HepG2 (cell line): ENCODE measurements around the gene PTH. TPM values are rescaled to one million over a fixed set of nuclear protein-coding genes. Genes with fewer than 3 reads are reported as not detected.

ENCODE experiments used
- ATAC-seq: fragments of 200-7000 bp; cut with Tn5 transposase; 3 replicates; pipeline ENCODE4 v1.9.1; 2020; ENCODE audit warnings: mild to moderate bottlenecking, moderate library complexity
- BruUV-seq: library from RNA; stranded (reverse); fragments of 400-500 nt; replicated peaks from 2 replicates; lab custom pipeline; 2021; lab: Mats Ljungman, UMichigan
- CTCF ChIA-PET: fragments of 300-600 bp; formaldehyde crosslinking; extraction: SDS; loops from one replicate; lab custom pipeline; 2021; ENCODE audit warnings: low total read pairs, inconsistent platforms, low intra/inter-chr PET ratio; lab: Yijun Ruan, JAX
- POLR2A ChIA-PET: fragments of 350-600 bp; sonication (Branson Sonifier 250); formaldehyde crosslinking; loops from one replicate; lab custom pipeline; 2020; ENCODE audit warnings: antibody characterized with exemption, inconsistent platforms; lab: Yijun Ruan, JAX
- DNase-seq: peaks from one replicate; pipeline ENCODE4 v3.0.0-alpha.2; 2015; ENCODE audit warnings: low spot score
- FAIRE-seq: peaks from 3 replicates; lab custom pipeline; 2011; peaks lifted over from hg19 to GRCh38; lab: Jason Lieb, UNC
- H2AFZ ChIP-seq: one replicate; pipeline ENCODE4 v1.6.1; 2011; ENCODE audit warnings: low read length, inconsistent platforms
- H3K27ac ChIP-seq: fragments of 300-600 bp; 3 replicates; pipeline ENCODE4 v1.8.0; 2011; ENCODE audit warnings: mixed run types, mild to moderate bottlenecking, mixed read lengths, low read length, inconsistent platforms; ENCODE audit not compliant: insufficient read depth; ENCODE audit errors: extremely low read length
- H3K27me3 ChIP-seq, 2 experiments: fragments of 200-600 bp in 1 of 2; 2 replicates in 1 of 2; 3 replicates in 1 of 2; pipeline versions ENCODE4 v1.6.0 to v1.8.0; 2011; ENCODE audit warnings: low read length in 2 of 2, mild to moderate bottlenecking in 2 of 2, moderate library complexity in 2 of 2, inconsistent platforms in 1 of 2; ENCODE audit not compliant: insufficient read depth in 2 of 2, control insufficient read depth in 1 of 2
- H3K36me3 ChIP-seq, 2 experiments: fragments of 200-600 bp in 1 of 2; replicated peaks in 1 of 2; 2 replicates in 1 of 2; 3 replicates in 1 of 2; pipeline versions ENCODE4 v1.5.1 to v1.8.0; 2011; ENCODE audit warnings: low read length in 2 of 2, inconsistent platforms in 1 of 2; ENCODE audit not compliant: insufficient read depth in 2 of 2, control insufficient read depth in 1 of 2
- H3K4me1 ChIP-seq: 2 replicates; pipeline ENCODE4 v1.5.1; 2012; ENCODE audit warnings: low read length, inconsistent platforms; ENCODE audit not compliant: insufficient read depth
- H3K4me2 ChIP-seq: 2 replicates; pipeline ENCODE4 v1.6.0; 2011; ENCODE audit warnings: low read depth, low read length, inconsistent platforms
- H3K4me3 ChIP-seq, 3 experiments: fragments of 200-600 bp in 1 of 3; sonication (generic), shearing (Covaris generic) in 1 of 3; replicated peaks in 1 of 3; 2 replicates each; pipeline ENCODE4 v1.5.1; 2011 to 2016; ENCODE audit warnings: low read length in 3 of 3, inconsistent platforms in 2 of 3, low read depth in 2 of 3, mild to moderate bottlenecking in 2 of 3, control low read depth in 1 of 3, mixed read lengths in 1 of 3; ENCODE audit not compliant: insufficient read depth in 1 of 3
- H3K79me2 ChIP-seq: one replicate; pipeline ENCODE4 v1.6.1; 2011; ENCODE audit warnings: low read length, inconsistent platforms; ENCODE audit not compliant: insufficient read depth
- H3K9ac ChIP-seq: 2 replicates; pipeline ENCODE4 v1.6.0; 2011; ENCODE audit warnings: mild to moderate bottlenecking, low read depth, low read length, inconsistent platforms; ENCODE audit not compliant: insufficient read depth
- H3K9me3 ChIP-seq: 2 replicates; pipeline ENCODE4 v1.5.1; 2012; ENCODE audit warnings: mild to moderate bottlenecking, low read length
- H4K20me1 ChIP-seq: 2 replicates; pipeline ENCODE4 v1.6.0; 2011; ENCODE audit warnings: inconsistent platforms, mild to moderate bottlenecking, low read length, moderate library complexity; ENCODE audit not compliant: insufficient read depth
- E2F1 ChIP-seq: sonication (generic); formaldehyde crosslinking; IDR thresholded peaks from 2 replicates; pipeline ENCODE4 v1.5.0; 2020; ENCODE audit warnings: missing genetic modification reagents
- FOXM1 ChIP-seq: sonication (generic); formaldehyde crosslinking; IDR thresholded peaks from 2 replicates; pipeline ENCODE4 v1.5.0; 2020; ENCODE audit warnings: missing genetic modification reagents
- HMGA1 ChIP-seq: sonication (generic); formaldehyde crosslinking; conservative IDR thresholded peaks from 2 replicates; pipeline ENCODE4 v1.4.0; 2020; ENCODE audit warnings: missing genetic modification reagents
- MXD3 ChIP-seq: IDR thresholded peaks from 2 replicates; pipeline ENCODE4 v1.6.1; 2016; ENCODE audit warnings: mild to moderate bottlenecking, missing biosample characterization, missing genetic modification reagents
- RFX5 ChIP-seq: IDR thresholded peaks from 2 replicates; pipeline ENCODE4 v1.6.1; 2011; ENCODE audit warnings: low read depth, low read length, improper control_type of control experiment
- TSC22D2 ChIP-seq: sonication (generic); formaldehyde crosslinking; IDR thresholded peaks from 2 replicates; pipeline ENCODE4 v1.5.1; 2020; ENCODE audit warnings: missing genetic modification reagents, mild to moderate bottlenecking, borderline replicate concordance
- ZNF512 ChIP-seq: sonication (generic); formaldehyde crosslinking; IDR thresholded peaks from 2 replicates; pipeline ENCODE4 v1.4.0; 2020; ENCODE audit warnings: mild to moderate bottlenecking, missing genetic modification reagents
- ZNF619 ChIP-seq: sonication (generic); formaldehyde crosslinking; IDR thresholded peaks from 2 replicates; pipeline ENCODE4 v1.4.0; 2020; ENCODE audit warnings: mild to moderate bottlenecking, missing genetic modification reagents
- WGBS: methylation state at CpG from one replicate; pipeline ENCODE4 v1.1.6; 2017; ENCODE audit warnings: low lambda C conversion rate; 5-methylcytosine and 5-hydroxymethylcytosine counted together
- in situ Hi-C: cut with HindIII; loops from 2 replicates; pipeline ENCODE4 v1.10.0; 2017; ENCODE audit warnings: low pct_unique_long_range_greater_than_20kb; ENCODE audit not compliant: extremely low pct_ligation_motif_present
- intact Hi-C: fragments of 100-400 bp; cut with micrococcal nuclease; formaldehyde crosslinking; loops from one replicate; pipeline ENCODE4 v1.10.0; 2022; ENCODE audit not compliant: unreplicated experiment
- polyA plus RNA-seq, 8 experiments: library from polyadenylated mRNA; depleted of rRNA in 3 of 8; stranded (reverse) in 7 of 8; unstranded in 1 of 8; fragments of >200 nt; fragmentation: Illumina TruSeq in 4 of 8; extraction: Trizol in 4 of 8; gene quantifications; 2 replicates each; pipeline versions ENCODE4 v1.2.1 to v1.2.3, GENCODE V29; 2011 to 2016; ENCODE audit warnings: low read depth in 4 of 8, missing spikeins in 1 of 8, mixed read lengths in 1 of 8; ENCODE audit not compliant: insufficient read depth in 1 of 8
- total RNA-seq, 5 experiments: library from RNA; depleted of rRNA; stranded (reverse); fragments of >200 nt; fragmentation: Illumina TruSeq; extraction: Trizol; gene quantifications; 2 replicates each; pipeline ENCODE4 v1.2.3, GENCODE V29; 2016; ENCODE audit warnings: low read depth in 1 of 5

PTH gene
- total and polyA plus RNA-seq, 2 of the 13 experiments (the other 11 are each of a cell fraction or from before 2014, with no cell fraction given), result not detected

GRCh38 chr11:13461291-13461690, 34.5 kb downstream of the PTH start:
- H3K4me1 ChIP-seq, result peaks cover 20% of the 10 kb centered on the region
- FAIRE-seq, result no peak
- no peaks in the 10 kb centered on the region for H4K20me1 ChIP-seq
- H3K4me3 ChIP-seq, result 0 out of 6 replicates have a peak overlapping the region, but pooled peaks of 1 of the 3 experiments have one; percentile 5
- no peaks in the 10 kb centered on the region; a peak in 1 of 5 replicates for H3K27me3 ChIP-seq
- no peaks in the 10 kb centered on the region for H3K9me3 ChIP-seq
- in situ Hi-C loops, result no loop called here
- no peak for DNase-seq
- TF ChIP-seq ZNF619 (CRISPR knock-in tag) (no peak), MXD3 (CRISPR knock-in tag) (no peak), HMGA1 (no peak), FOXM1 (no peak), E2F1 (CRISPR knock-in tag) (no peak), RFX5 (no peak), ZNF512 (CRISPR knock-in tag) (no peak), TSC22D2 (CRISPR knock-in tag) (no peak)
- H3K9ac ChIP-seq, result no peak overlapping the region
- 91% methylated on average over 3 of the region's 3 CpGs for WGBS
- H3K36me3 ChIP-seq, result no peaks in the 10 kb centered on the region
- no peak for ATAC-seq
- intact Hi-C loops, result loop anchor here (10.0 kb wide), 1 partner anchor 246 kb away; no protein-coding TSS in a partner anchor
- no TSS peak for BruUV-seq
- no peak overlapping the region for H3K4me2 ChIP-seq
- no peak overlapping the region for H2AFZ ChIP-seq
- ChIA-PET CTCF (no interaction called here), POLR2A (no interaction called here)
- H3K27ac ChIP-seq, result no peak overlapping the region
- peaks cover 28% of the 10 kb centered on the region for H3K79me2 ChIP-seq
